K562 (cell line): ENCODE measurements around the gene DPH1. TPM values are rescaled to one million over a fixed set of nuclear protein-coding genes. Genes with fewer than 3 reads are reported as not detected.
A peak's percentile ranks its signal among the peaks of the same experiment; 100 is the strongest.

Source experiments
- ATAC-seq: fragments of 200-7000 bp; cut with Tn5 transposase; 3 replicates; pipeline ENCODE4 v1.9.1; 2020; ENCODE audit warnings: moderate library complexity
- BruUV-seq: library from RNA; stranded (reverse); fragments of 400-500 nt; replicated peaks from 2 replicates; lab custom pipeline; 2021; lab: Mats Ljungman, UMichigan
- CTCF ChIA-PET: fragments of 300-600 bp; formaldehyde crosslinking; extraction: SDS; loops from one replicate; lab custom pipeline; 2021; ENCODE audit warnings: low intra/inter-chr PET ratio; lab: Yijun Ruan, JAX
- POLR2A ChIA-PET: fragments of 300-600, 350-650 bp; sonication (Branson Sonifier 250); formaldehyde crosslinking; extraction: SDS; loops from one replicate; lab custom pipeline; 2021; ENCODE audit warnings: antibody characterized with exemption, inconsistent platforms; lab: Yijun Ruan, JAX
- DNase-seq, 4 experiments: peaks; one replicate each; pipeline versions ENCODE4 v3.0.0 to v3.0.0-alpha.2; 2011 to 2018; ENCODE audit warnings: low spot score in 3 of 4, mixed read lengths in 3 of 4; ENCODE audit errors: extremely low read depth in 1 of 4
- FAIRE-seq: peaks from 2 replicates; lab custom pipeline; 2011; peaks lifted over from hg19 to GRCh38; lab: Jason Lieb, UNC
- H2AFZ ChIP-seq: 2 replicates; pipeline ENCODE4 v1.6.0; 2011; ENCODE audit warnings: low read depth, low read length, control low read depth, inconsistent platforms
- H3K27ac ChIP-seq: fragments of 200-600 bp; 3 replicates; pipeline ENCODE4 v1.8.0; 2011; ENCODE audit warnings: low read depth, mild to moderate bottlenecking, control low read depth, inconsistent platforms, low read length, moderate library complexity, mixed read lengths; ENCODE audit errors: extremely low read depth
- H3K27me3 ChIP-seq, 2 experiments: fragments of 300-600 bp in 1 of 2; 2 replicates in 1 of 2; 3 replicates in 1 of 2; pipeline versions ENCODE4 v1.6.0 to v1.8.0; 2011; ENCODE audit warnings: inconsistent platforms in 2 of 2, low read length in 2 of 2, mild to moderate bottlenecking in 1 of 2, mixed read lengths in 1 of 2, moderate library complexity in 1 of 2; ENCODE audit not compliant: control insufficient read depth in 2 of 2, insufficient read depth in 2 of 2
- H3K36me3 ChIP-seq: fragments of 300-600 bp; 3 replicates; pipeline ENCODE4 v1.8.0; 2011; ENCODE audit warnings: mild to moderate bottlenecking, low read length, inconsistent platforms; ENCODE audit not compliant: control insufficient read depth, insufficient read depth
- H3K4me1 ChIP-seq, 2 experiments: fragments of 200-600 bp in 1 of 2; replicated peaks in 1 of 2; 2 replicates in 1 of 2; 3 replicates in 1 of 2; pipeline versions ENCODE4 v1.5.1 to v1.8.0; 2011; ENCODE audit warnings: inconsistent platforms in 2 of 2, low read length in 2 of 2, mild to moderate bottlenecking in 1 of 2, mixed read lengths in 1 of 2, moderate library complexity in 1 of 2; ENCODE audit not compliant: control insufficient read depth in 2 of 2, insufficient read depth in 2 of 2
- H3K4me2 ChIP-seq: 2 replicates; pipeline ENCODE4 v1.6.1; 2011; ENCODE audit warnings: low read length, control low read depth, inconsistent platforms, mixed read lengths; ENCODE audit not compliant: insufficient read depth
- H3K4me3 ChIP-seq: fragments of 200-600 bp; sonication (generic), shearing (Covaris generic); 2 replicates; pipeline ENCODE4 v1.5.1; 2016; ENCODE audit warnings: control low read depth, inconsistent platforms
- H3K79me2 ChIP-seq: fragments of 200-600 bp; 3 replicates; pipeline ENCODE4 v1.8.0; 2011; ENCODE audit warnings: low read length, inconsistent platforms; ENCODE audit not compliant: control insufficient read depth, insufficient read depth
- H3K9ac ChIP-seq, 2 experiments: 2 replicates each; pipeline versions ENCODE4 v1.6.0 to v1.6.1; 2011; ENCODE audit warnings: low read depth in 2 of 2, low read length in 2 of 2, control low read depth in 1 of 2, inconsistent platforms in 1 of 2, mild to moderate bottlenecking in 1 of 2, mixed read lengths in 1 of 2; ENCODE audit not compliant: insufficient read depth in 1 of 2
- H3K9me1 ChIP-seq: one replicate; pipeline ENCODE4 v1.6.0; 2011; ENCODE audit warnings: inconsistent platforms, mild to moderate bottlenecking, low read length, moderate library complexity; ENCODE audit not compliant: control insufficient read depth, insufficient read depth
- H3K9me3 ChIP-seq: replicated peaks from 2 replicates; pipeline ENCODE4 v1.5.1; 2011; ENCODE audit warnings: low read depth, low read length, inconsistent platforms; ENCODE audit not compliant: control insufficient read depth, insufficient read depth
- H4K20me1 ChIP-seq: replicated peaks from 2 replicates; pipeline ENCODE4 v1.6.1; 2011; ENCODE audit warnings: low read length, inconsistent platforms, mixed read lengths; ENCODE audit not compliant: control insufficient read depth, insufficient read depth
- CBX8 ChIP-seq: fragments of 200-600 bp; sonication (generic); IDR thresholded peaks from 2 replicates; pipeline ENCODE4 v1.6.1; 2012; ENCODE audit warnings: borderline replicate concordance, mixed run types, low read depth, mild to moderate bottlenecking, moderate library complexity, mixed read lengths, low read length, control low read depth, inconsistent platforms; ENCODE audit not compliant: poor library complexity, severe bottlenecking; ENCODE audit errors: extremely low read depth
- CCAR2 ChIP-seq: fragments of 200-400 bp; formaldehyde crosslinking; IDR thresholded peaks from 2 replicates; pipeline ENCODE4 v1.6.1; 2017; ENCODE audit warnings: mild to moderate bottlenecking, low read depth, low read length
- ELF1 ChIP-seq: fragments of 200-800 bp; sonication (Bioruptor generic); IDR thresholded peaks from 2 replicates; pipeline ENCODE4 v1.6.1; 2016; ENCODE audit warnings: missing genetic modification characterization, missing compliant biosample characterization
- EP400 ChIP-seq: fragments of 450-650 bp; IDR thresholded peaks from 2 replicates; pipeline ENCODE4 v1.6.1; 2017; ENCODE audit warnings: antibody characterized with exemption, mild to moderate bottlenecking, moderate library complexity
- HMBOX1 ChIP-seq: sonication (generic); IDR thresholded peaks from 2 replicates; pipeline ENCODE4 v1.6.1; 2016
- NR2C1 ChIP-seq, 2 experiments: fragments of 450-650 bp; IDR thresholded peaks; 2 replicates each; pipeline ENCODE4 v1.6.1; 2017; ENCODE audit warnings: mild to moderate bottlenecking in 2 of 2, antibody characterized with exemption in 1 of 2, inconsistent platforms in 1 of 2, missing compliant biosample characterization in 1 of 2, missing genetic modification characterization in 1 of 2
- NR2C2 ChIP-seq, 2 experiments: fragments of 200-800 bp in 1 of 2; sonication (Bioruptor generic) in 1 of 2; sonication (generic) in 1 of 2; formaldehyde crosslinking in 1 of 2; IDR thresholded peaks; 2 replicates each; pipeline versions ENCODE4 v1.6.1 to v1.8.0; 2016 to 2022; ENCODE audit warnings: mild to moderate bottlenecking in 1 of 2, missing compliant biosample characterization in 1 of 2, missing genetic modification characterization in 1 of 2, missing genetic modification reagents in 1 of 2
- PHF8 ChIP-seq: fragments of 200-600 bp; sonication (generic); IDR thresholded peaks from 2 replicates; pipeline ENCODE4 v1.6.1; 2012; ENCODE audit warnings: mixed run types, mild to moderate bottlenecking, inconsistent platforms, low read length, moderate library complexity, borderline replicate concordance
- RAD21 ChIP-seq, 2 experiments: fragments of 250-450 bp in 1 of 2; fragments of 450-650 bp in 1 of 2; sonication (Bioruptor Pico) in 1 of 2; formaldehyde crosslinking in 1 of 2; IDR thresholded peaks in 1 of 2; conservative IDR thresholded peaks in 1 of 2; 2 replicates each; pipeline versions ENCODE4 v1.4.0 to v1.8.0; 2020 to 2022; ENCODE audit warnings: mild to moderate bottlenecking in 2 of 2, moderate library complexity in 1 of 2
- RFX1 ChIP-seq: fragments of 450-650 bp; IDR thresholded peaks from 2 replicates; pipeline ENCODE4 v1.6.1; 2016; ENCODE audit warnings: mild to moderate bottlenecking, moderate library complexity
- RHOXF2B ChIP-seq: fragments of 250-450 bp; sonication (Bioruptor Pico); conservative IDR thresholded peaks from 2 replicates; pipeline ENCODE4 v1.5.1; 2021
- RNF2 ChIP-seq: sonication (generic); IDR thresholded peaks from 2 replicates; pipeline ENCODE4 v1.6.1; 2016
- SPI1 ChIP-seq: IDR thresholded peaks from 2 replicates; pipeline ENCODE4 v1.6.1; 2011; ENCODE audit warnings: low read depth, low read length, control low read depth, borderline replicate concordance
- SRSF3 ChIP-seq: fragments of 200-400 bp; formaldehyde crosslinking; IDR thresholded peaks from 2 replicates; pipeline ENCODE4 v1.6.1; 2016; ENCODE audit warnings: mild to moderate bottlenecking, low read length, moderate library complexity; ENCODE audit not compliant: insufficient read depth
- WGBS: fragments of 100-300 bp; shearing (Covaris generic); methylation state at CpG from one replicate; pipeline ENCODE4 v1.1.6; 2016; ENCODE audit warnings: low coverage, mixed read lengths; ENCODE audit not compliant: insufficient coverage; ENCODE audit errors: missing lambda C conversion rate; 5-methylcytosine and 5-hydroxymethylcytosine counted together
- in situ Hi-C: fragments of 300-500 bp; cut with MboI; formaldehyde crosslinking; loops from 4 replicates; pipeline ENCODE4 v1.15.0; 2018; ENCODE audit warnings: inconsistent platforms, mixed read lengths
- intact Hi-C: fragments of 100-400 bp; cut with micrococcal nuclease; formaldehyde crosslinking; loops from 2 replicates; pipeline ENCODE4 v1.14.2; 2022
- polyA plus RNA-seq, 8 experiments: library from polyadenylated mRNA; depleted of rRNA in 4 of 8; stranded (reverse) in 5 of 8; unstranded in 3 of 8; fragments of >200 nt; fragmentation: Nextera tagmentation in 2 of 8; fragmentation: Illumina TruSeq in 1 of 8; extraction: Ambion mirVana in 2 of 8; extraction: Trizol in 1 of 8; gene quantifications; 2 replicates each; pipeline versions ENCODE4 v1.2.1 to v1.2.3, GENCODE V29; 2011 to 2014; ENCODE audit warnings: inconsistent platforms in 1 of 8, missing spikeins in 1 of 8
- total RNA-seq, 7 experiments: library from RNA; depleted of rRNA in 6 of 7; stranded (reverse); fragments of >200 nt in 6 of 7; fragmentation: Illumina TruSeq in 2 of 7; extraction: Trizol in 2 of 7; gene quantifications; 2 replicates each; pipeline versions ENCODE4 v1.2.1 to v1.2.3, GENCODE V29; 2011 to 2021; ENCODE audit warnings: low replicate concordance in 1 of 7
- TF ChIP-seq, protein P1 (sequence below), 3 experiments: IDR thresholded peaks in 2 of 3; conservative IDR thresholded peaks in 1 of 3; 2 replicates each; pipeline ENCODE4 v1.5.1; 2011 to 2012; ENCODE audit warnings: low read length in 3 of 3, mild to moderate bottlenecking in 3 of 3, control low read depth in 2 of 3, improper control_type of control experiment in 1 of 3, inconsistent platforms in 1 of 3, low read depth in 1 of 3, mixed read lengths in 1 of 3, moderate library complexity in 1 of 3; ENCODE audit not compliant: insufficient read depth in 2 of 3

The DPH1 gene
- total and polyA plus RNA-seq, 9 of the 15 experiments (the other 6 are each of a cell fraction or from before 2014, with no cell fraction given) = 0.42 to 40.6 (median 20.2) TPM

DNA sequence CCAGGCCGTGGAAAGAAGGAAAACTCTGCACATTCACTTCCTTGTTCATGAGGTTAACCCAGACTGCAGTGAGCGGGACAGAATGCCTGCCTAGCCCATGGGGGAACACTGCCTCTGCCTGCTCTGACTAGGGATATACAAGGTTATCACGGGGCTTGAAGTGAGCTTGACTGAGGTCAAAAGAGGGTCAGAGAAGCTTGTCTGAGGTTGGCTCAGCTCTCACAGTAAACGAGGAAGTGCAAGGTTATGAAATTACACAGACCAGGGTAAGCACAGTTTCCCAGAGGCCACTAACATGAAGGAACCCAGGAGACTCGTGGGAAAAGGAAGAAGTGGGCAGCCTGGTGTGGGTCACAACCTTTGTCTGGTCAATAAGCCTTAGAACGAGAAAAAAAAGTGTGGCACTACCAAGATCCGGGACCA is 53.7 kb downstream of the DPH1 start:
- Histone ChIP-seq H3K79me2 (no peaks in the 10 kb centered on the region), H3K9me3 (no peaks in the 10 kb centered on the region), H3K4me2 (no peak overlapping the region), H3K36me3 (peaks cover 13% of the 10 kb centered on the region; the same call in 2 of the 3 replicates), H3K9me1 (no peaks in the 10 kb centered on the region), H3K9ac (peak overlapping the region in 1 of 2 experiments; percentile 82; a peak in 1 of 4 replicates), H3K4me1 (peaks cover 31 to 34% of the 10 kb centered on the region in 2 experiments), H3K27ac (peak overlapping the region; percentile 56; the same call in 1 of the 3 replicates), H4K20me1 (no peaks in the 10 kb centered on the region; the same call in 1 of the 2 replicates), H3K27me3 (no peaks in the 10 kb centered on the region), H3K4me3 (no peak overlapping the region), H2AFZ (no peak overlapping the region)
- intact Hi-C loops (no loop called here), in situ Hi-C loops (no loop called here)
- ChIA-PET POLR2A (interaction anchor here (0.6 to 1.0 kb wide), 3 partner anchors 9 to 199 kb away, joined by 3 read pairs; no protein-coding TSS in a partner anchor), CTCF (no interaction called here)
- no TSS peak for BruUV-seq
- TF ChIP-seq, protein P1, sequence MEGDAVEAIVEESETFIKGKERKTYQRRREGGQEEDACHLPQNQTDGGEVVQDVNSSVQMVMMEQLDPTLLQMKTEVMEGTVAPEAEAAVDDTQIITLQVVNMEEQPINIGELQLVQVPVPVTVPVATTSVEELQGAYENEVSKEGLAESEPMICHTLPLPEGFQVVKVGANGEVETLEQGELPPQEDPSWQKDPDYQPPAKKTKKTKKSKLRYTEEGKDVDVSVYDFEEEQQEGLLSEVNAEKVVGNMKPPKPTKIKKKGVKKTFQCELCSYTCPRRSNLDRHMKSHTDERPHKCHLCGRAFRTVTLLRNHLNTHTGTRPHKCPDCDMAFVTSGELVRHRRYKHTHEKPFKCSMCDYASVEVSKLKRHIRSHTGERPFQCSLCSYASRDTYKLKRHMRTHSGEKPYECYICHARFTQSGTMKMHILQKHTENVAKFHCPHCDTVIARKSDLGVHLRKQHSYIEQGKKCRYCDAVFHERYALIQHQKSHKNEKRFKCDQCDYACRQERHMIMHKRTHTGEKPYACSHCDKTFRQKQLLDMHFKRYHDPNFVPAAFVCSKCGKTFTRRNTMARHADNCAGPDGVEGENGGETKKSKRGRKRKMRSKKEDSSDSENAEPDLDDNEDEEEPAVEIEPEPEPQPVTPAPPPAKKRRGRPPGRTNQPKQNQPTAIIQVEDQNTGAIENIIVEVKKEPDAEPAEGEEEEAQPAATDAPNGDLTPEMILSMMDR (IDR thresholded peaks at IDR 0.05 in 2 of 3, conservative IDR thresholded peaks at IDR 0.05 in 1 of 3; ENCODE audit: insufficient read depth in 2 of 3, low read depth in 1 of 3, low read length in 3 of 3) = peak in 1 of 3 experiments; percentile 17; a peak in 1 of 6 replicates
- TF ChIP-seq RNF2 (no peak), RAD21 (CRISPR knock-in tag; conservative IDR thresholded peaks at IDR 0.05 in 1 of 2, IDR thresholded peaks at IDR 0.05 in 1 of 2) (peak in 1 of 2 experiments; percentile 21; a peak in 1 of 4 replicates), NR2C1 (IDR thresholded peaks at IDR 0.05) (peak; percentile 18; the same call in 1 of the 2 replicates), NR2C1 (tag; IDR thresholded peaks at IDR 0.05) (peak; percentile 43; the same call in 1 of the 2 replicates), NR2C2 (CRISPR knock-in tag; IDR thresholded peaks at IDR 0.05) (no peak), NR2C2 (tag; IDR thresholded peaks at IDR 0.05) (peak; percentile 17; the same call in 1 of the 2 replicates), CBX8 (no peak), PHF8 (no peak), SRSF3 (no peak), RHOXF2B (CRISPR knock-in tag) (no peak), SPI1 (peak; percentile 88; the same call in 1 of the 2 replicates), HMBOX1 (peak; percentile 19; the same call in 1 of the 2 replicates), CCAR2 (no peak), EP400 (no peak), RFX1 (no peak), ELF1 (tag) (no peak)
- 37% methylated on average over 7 of the region's 7 CpGs for WGBS
- DNase-seq (peak in 2 of 4 experiments; percentile 20 to 38), ATAC-seq (peak; percentile 54), FAIRE-seq (no peak)
